IPS DF 19.7 (cell line): Measurements from ENCODE around the gene ATG10.
"Not testable (repeated sequence)": the region's sequence is repeated elsewhere in the genome, so short reads cannot be mapped to it uniquely, and the experiment has no call there.

Experiments used
- DNase-seq: peaks from one replicate; pipeline ENCODE4 v3.0.0-alpha.2; 2013; ENCODE audit warnings: low read depth, low spot score

The ATG10 gene

DNA sequence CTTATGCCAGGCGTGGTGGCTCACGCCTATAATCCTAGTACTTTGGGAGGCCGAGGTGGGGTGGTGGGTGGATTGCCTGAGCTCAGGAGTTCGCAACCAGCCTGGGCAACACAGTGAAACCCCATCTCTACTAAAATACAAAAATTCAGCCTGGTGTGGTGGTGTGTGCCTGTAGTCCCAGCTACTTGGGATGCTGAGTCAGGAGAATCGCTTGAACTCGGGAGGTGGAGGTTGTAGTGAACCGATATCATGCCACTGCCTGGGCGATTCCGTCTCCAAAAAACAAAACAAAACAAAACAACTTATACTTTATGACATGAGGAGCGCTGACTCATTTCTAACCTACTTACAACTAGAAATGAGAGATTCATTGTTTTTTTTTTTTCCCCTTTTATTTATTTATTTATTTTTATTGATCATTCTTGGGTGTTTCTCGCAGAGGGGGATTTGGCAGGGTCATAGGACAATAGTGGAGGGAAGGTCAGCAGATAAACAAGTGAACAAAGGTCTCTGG, 10.4 kb downstream of the ATG10 start:
- DNase-seq, result not testable (repeated sequence)

DNA sequence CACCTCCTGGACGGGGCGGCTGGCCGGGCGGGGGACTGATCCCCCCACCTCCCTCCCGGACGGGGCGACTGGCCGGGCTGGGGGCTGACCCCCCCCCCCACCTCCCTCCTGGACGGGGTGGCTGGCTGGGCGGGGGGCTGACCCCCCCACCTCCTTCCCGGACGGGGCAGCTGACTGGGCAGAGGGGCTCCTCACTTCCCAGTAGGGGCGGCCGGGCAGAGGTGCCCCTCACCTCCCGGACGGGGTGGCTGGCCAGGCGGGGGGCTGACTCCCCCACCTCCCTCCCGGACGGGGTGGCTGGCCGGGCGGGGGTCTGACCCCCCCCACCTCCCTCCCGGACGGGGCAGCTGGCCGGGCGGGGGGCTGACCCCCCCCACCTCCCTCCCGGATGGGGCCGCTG, 11.3 kb downstream of the ATG10 start:
- not testable (repeated sequence) for DNase-seq

DNA sequence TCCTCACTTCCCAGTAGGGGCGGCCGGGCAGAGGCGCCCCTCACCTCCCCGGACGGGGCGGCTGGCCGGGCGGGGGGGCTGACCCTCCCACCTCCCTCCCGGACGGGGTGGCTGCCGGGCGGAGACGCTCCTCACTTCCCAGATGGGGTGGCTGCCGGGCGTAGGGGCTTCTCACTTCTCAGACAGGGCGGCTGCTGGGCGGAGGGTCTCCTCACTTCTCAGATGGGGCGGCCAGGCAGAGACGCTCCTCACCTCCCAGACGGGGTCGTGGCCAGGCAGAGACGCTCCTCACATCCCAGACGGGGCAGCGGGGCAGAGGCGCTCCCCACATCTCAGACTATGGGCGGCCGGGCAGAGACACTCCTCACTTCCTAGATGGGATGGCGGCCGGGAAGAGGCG, 11.7 kb downstream of the ATG10 start:
- not testable (repeated sequence) for DNase-seq

DNA sequence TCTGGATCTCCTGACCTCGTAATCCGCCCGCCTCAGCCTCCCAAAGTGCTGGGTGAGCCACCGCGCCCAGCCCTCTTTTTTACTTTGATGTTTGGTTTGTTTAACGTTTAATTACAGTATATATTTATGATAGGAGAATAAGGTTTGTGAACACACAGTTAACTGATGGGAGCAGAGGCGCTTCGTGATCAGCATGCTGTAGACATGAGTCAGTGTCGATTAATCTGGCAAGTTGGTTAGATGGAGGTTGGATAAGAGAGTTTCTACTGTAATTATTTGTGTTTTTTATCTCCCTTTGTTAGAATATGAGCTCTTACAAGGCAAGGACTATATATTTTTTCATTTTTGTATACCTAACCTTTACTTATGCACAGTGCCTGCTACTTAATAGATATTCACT, 14.3 kb downstream of the ATG10 start:
- no peak for DNase-seq

DNA sequence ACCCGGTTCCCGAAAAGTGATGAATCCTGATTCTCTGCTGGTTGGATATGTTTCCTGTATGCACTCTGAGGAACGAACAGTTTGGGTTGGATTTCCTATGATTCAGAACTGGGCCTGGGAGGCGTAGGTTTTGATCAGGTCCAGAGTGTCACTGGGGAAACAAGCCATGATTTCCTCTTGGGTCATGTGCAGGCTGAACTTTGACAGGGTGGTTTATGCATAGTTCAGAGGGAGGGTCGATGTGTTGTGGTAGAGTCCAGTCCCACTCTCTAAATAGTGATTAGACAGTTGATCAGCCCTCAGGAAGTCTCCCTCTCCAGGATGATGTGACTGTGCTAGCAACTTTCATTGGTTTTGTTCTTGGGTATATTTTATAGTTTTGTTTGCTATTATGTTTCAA, 17.4 kb downstream of the ATG10 start:
- DNase-seq, result no peak

DNA sequence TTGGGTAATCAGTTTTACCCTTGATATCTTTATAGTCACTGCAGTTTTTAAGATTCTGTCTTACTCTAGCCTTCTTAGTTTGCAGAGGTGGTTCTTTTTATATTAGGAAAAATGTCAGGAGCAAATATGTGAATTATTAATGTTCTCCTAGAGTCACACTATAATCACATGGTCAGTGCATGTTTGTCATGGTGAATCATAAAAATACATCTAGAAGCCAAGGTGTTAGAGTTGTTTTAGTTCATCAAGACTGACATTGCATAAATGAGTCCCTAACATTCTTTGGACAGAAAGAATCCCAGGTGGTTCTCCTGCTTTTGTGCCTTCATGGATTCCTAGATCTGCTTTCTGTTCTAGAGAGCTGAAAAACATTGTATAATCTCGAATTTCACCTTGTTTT, 22.9 kb downstream of the ATG10 start:
- DNase-seq, result no peak

DNA sequence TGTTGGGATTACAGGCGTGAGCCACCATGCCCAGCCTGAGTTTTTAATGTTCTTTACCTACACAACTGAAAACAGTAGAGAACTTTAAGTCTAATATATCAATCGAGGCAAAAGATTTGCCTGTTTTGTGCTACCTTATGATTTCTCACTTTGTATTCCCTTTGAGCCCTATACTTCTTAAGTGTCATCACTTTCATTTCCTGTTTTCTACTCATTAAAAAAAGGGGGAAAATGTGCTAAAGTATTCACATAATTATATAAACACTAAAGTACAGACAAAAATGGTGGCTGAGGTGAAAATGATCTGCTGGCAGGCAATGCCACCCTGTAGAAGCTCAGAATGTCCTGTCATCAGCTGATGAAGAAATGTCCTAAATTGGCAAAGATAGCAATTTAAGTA, 23.6 kb downstream of the ATG10 start:
- DNase-seq, result no peak

DNA sequence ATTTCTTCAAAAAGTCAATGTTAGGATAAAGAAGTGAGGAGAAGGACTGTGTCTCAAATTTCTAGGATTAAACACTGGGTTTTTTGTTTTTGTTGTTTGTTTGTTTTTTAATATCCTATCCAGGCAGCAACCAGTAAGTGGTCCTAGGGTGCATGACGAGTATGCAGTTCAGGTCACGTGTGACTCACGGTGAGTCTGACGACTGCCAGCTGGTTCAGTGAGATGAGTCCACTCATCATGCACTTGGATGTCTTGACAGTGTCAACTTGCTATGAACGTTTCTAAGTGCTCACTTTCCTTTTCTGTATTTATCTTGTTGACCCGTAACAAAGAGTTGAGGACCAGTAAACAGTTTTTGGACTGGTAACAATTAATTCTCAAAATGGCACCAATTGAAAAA, 32.7 kb downstream of the ATG10 start:
- DNase-seq, result no peak

DNA sequence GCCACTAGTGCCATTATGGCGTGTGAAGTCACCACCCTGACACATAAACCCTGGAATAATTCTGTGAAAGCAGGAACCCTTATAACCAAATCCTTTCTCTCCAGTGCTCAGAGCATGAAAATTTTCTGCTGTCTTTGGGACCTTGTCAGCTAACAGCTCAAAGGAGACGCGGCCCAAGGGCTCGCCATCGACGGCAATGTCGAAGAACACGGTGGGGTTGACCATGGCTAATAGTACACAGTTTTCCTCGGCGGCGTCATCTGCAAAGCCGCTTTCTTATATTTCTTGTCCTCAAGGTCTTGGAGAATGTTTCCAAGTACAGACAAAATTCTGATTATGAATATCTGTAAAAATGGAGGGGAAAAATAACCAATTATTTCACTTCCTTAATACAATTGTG, 38.0 kb downstream of the ATG10 start:
- not testable (repeated sequence) for DNase-seq

DNA sequence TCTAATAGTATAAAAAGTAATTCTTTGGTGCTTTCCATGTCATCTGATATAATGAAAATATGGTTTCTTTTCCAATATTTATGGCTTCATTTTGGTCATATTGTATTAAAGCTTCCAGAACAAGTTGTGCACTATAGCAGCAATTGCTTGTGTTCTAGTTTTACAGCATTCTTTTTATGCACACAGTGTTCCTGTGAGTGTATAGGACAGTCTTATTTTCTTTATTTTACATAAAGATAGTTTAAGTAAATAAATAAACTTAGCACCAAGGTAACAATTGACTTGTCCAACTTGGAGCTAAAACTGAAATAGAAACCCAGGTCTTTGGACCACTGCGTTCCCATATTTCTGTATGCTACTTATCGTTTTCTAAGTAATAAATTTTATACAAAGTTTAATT, 38.9 kb downstream of the ATG10 start:
- no peak for DNase-seq

DNA sequence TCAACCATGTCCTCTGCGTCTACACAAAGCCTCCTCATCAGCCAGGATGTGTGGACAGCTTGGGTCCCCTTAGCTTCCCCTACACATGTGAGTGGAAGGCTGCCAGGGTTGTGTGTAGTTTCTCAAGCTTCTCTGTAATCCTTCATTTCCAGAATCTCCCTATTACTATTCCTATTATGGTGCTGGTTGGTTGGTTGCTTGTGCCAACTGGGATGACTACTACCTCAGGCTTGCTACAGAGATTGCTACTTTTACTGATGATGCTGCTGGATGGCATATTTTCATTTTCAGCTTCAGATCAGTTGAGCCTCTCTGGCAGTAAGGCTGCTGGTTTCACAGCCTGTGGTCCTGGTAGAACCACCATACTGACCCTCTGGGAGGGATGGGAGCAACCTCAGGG, 39.9 kb downstream of the ATG10 start:
- no peak for DNase-seq

DNA sequence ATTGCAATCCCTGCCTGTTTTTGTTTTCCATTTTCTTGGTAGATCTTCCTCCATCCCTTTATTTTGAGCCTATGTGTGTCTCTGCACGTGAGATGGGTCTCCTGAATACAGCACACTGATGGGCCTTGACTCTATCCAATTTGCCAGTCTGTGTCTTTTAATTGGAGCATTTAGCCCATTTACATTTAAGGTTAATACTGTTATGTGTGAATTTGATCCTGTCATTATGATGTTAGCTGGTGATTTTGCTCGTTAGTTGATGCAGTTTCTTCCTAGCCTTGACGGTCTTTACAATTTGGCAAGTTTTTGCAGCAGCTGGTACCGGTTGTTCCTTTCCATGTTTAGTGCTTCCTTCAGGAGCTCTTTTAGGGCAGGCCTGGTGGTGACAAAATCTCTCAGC, 42.8 kb downstream of the ATG10 start:
- DNase-seq, result not testable (repeated sequence)

DNA sequence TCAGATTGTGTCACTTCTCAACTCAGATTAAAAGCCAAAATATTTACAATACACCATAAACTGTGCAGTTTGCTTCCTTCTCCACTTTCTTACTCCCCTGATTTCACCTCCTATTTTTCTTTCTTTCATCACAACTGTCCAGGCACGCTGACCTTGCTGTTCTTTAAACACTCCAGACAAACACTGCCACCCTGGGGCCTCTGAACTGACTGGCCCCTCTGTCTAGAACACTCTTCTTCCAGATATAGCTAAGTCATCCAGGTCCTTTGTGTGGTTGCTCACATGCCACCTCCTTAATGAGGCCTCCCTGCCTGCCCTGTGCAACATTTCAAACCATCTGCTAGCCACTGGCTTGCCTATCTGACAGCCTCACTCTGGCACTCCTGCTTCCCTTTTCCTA, 46.6 kb downstream of the ATG10 start:
- no peak for DNase-seq

DNA sequence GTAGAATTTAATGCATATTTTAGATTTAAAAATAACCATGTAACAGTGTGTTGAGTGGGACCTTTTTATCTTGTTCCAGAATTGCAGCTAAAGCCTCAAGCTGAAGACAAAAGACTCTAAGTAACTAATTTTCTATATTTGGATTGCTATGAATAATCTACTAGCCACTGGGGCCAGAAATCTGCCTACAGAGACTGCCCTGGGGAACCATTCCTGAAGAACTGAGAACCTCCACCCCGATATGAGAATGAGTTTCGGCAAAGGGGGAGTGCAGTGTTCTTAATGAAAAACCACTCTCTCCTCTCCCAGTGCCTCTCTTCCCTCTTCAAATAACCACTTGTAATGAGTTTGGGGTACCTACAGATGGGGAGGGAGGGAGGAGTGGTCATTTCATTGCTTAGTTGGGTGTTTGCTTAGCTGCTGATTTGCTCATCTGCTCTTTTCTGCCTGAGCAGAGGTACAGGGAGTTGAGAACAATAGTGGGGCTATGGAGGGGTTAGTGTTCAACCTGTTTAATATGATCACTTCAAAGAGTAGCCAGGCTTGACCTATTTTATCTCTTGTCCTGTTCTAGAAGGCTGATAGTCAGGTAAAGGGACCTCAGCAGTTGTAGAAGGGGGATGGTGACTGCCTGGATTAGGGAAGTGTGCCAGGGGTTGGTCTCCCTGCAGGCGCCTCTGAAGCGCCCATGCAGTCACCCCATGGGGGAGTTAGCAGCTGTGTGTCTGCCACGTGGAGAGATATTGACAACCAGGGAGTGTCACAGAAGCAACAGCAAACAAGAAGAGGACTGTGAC, 47.7 kb downstream of the ATG10 start:
- no peak for DNase-seq

DNA sequence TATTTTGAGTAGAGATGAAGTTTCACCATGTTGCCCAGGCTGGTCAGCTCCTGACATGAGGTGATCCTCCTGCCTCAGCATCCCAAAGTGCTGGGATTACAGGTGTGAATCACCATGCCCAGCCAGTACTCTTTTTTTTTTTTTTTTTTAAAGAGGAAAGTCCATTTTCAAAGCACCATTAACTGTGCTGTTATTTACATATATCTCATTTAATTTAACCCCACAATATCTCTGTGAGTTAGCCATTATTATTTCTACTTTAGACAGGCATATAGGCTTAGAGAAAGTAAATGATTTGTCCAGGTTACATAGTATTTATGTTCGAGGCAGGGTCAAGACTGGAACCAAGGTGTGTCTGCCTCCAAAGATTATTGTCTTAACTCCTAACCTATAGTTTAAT, 50.7 kb downstream of the ATG10 start:
- no peak for DNase-seq

DNA sequence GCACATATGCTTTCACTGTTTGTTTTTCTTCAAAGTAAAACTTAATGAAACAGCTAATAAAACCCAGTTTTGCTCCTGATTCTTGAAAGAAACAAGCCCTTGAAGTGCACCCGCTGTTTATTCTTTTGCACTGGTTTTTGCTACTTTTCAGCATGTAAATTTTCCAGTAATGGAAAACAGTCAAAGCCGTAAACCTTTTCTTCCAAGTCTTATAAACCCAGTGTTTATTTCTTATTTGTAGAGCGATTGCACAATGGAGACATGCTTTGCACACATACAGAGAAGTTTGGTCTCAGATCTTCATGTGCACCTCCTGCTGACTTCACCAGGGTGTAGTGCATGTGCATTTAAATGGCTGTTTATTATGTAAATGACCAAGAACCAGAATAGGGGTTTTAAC, 51.8 kb downstream of the ATG10 start:
- DNase-seq, result no peak

DNA sequence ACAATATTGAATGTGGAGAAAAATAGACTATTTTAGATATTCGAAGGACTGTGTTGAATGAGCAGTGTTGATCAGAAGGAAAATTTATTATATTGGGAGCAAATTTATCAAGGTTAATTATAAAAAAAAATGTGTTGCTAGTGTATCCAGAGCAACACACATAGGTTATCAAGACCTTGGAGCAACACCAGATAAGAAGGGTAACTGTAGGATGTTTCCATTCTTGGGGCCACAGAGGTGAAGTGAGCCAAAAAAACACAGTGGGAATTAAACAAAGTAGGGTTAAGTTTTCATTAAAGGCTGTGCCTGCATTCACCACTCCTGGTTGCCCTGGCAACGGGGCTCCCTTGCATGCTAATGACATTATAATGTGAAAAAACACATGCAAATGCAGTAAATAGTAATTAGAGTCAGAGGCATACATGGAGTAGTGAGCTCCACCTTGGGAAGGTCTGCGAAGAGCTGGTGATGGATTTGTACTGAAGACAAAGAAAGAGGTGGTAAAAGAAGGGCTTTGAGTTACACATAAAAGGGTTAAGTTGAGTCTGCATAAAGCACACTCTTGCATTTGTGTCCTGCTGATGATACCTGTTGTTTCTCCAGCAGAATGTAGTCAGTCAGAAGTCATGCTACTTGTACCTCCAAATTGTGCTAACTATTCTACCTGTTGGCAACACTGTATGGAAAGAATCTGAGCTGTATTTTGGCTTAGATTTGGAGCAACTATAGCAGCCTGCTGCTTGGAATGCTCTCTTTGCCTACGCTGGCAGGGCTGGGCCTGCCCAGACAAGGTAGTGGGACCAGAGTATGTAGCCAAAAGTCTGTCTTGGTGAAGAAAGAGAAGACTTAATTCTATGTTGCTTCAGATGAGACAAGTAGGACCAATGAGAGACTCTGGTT, 59.6 kb downstream of the ATG10 start:
- peak; percentile 15 for DNase-seq

DNA sequence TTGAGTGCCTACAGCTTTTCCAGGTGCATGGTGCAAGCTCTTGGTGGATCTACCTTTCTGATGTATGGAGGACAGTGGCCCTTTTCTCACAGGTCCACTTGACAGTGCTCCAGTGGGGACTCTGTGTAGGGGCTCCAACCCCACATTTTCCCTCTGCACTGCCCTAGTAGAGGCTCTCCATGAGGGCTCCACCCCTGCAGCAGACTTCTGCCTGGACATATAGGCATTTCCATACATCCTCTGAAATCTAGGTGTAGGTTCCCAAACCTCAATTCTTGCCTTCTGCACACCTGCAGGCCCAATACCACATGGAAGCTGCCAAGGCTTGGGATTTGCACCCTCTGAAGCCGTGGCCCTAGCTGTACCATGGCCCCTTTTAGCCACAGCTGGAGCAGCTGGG, 71.1 kb downstream of the ATG10 start:
- DNase-seq, result not testable (repeated sequence)

DNA sequence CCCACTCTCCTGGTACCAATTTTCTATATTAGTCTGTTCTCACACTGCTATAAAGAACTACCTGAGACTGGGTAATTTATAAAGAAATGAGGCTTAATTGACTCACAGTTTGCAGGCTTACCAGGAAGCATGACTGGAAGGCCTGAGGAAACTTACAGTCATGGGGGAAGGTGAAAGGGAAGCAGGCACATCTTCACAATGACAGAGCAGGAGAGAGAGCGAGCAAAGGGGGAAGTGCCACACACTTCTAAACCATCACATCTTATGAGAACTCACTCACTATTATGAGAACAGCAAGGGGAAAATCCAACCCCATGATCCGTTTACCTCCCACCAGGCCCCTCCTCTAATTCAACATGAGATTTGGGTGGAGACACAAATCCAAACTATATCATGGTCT, 72.2 kb downstream of the ATG10 start:
- no peak for DNase-seq

DNA sequence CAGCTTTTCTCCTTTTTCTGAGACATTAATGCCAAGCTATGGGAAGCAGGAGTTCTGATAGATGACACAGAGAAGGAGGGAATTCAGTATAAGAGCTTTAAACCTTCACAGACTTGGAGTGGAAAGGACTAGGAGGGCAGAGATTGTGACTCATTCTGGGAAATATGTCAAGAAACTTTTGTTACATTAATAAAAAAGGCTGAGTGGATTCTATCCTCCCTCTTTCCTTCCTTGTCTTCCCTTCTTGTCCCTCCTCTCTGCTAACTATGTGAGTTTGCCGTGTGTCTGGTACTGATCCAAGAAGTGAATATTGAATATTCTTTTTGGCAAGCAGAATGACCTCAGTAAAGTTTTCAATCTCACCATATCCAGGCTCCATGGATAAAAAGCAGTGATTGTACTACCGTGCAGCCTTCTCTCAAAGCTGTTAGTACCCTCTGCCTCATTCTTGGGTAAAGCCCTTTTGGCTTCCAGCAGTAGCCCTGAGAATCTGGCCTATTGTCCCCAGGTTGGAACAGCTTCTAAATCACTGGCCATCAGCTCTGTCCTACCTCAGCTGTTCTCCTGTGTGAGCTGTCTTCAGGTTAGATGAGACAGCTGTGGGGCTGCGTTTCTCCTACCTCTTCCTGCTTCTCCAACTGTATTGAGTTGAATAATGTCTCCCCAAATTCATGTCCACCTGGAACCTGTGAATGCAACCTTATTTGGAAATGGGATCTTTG, 73.9 kb downstream of the ATG10 start:
- DNase-seq, result no peak

DNA sequence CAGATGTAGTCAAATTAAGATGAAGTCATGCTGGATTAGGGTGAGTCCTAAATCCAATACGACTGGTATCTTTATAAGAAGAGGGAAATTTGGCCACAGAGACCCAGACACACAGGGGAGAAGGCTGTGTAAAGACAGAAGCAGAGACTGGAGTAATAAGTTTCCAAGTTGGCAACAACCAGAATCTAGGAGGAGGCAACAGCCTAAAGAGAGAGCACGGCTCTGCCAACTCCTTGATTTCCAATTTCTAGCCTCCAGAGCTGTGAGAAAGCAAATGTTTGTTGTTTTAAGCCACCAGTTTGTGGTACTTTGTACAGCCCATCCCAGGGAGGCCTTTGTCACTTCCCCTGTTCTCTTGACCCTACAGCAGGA, 74.4 kb downstream of the ATG10 start:
- DNase-seq, result no peak

DNA sequence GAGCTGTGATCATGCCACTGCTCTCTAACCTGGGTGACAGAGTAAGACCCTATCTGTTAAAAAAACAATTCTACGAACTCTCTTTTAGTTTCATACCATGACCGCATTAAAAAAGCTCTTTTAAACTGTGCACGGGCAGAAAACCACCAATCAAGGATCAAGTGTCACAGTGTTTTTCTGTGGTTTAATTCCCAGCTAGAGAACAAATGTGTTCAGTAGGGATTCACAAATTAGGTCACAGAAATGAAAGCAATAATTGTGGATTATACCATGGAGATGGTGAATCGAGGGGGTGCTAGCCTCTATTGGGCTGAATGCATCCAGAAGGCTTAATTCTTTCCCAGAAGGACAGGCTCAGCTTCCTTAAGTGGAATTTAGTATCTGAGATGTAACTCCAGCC, 79.1 kb downstream of the ATG10 start:
- DNase-seq, result no peak
